HG03135 (cell line): ENCODE measurements around the gene PURB.
"Not testable (repeated sequence)": the region's sequence is repeated elsewhere in the genome, so short reads cannot be mapped to it uniquely, and the experiment has no call there.

Experiments
- ATAC-seq: cut with Tn5 transposase; IDR thresholded peaks from one replicate; pipeline ENCODE4 v1.9.1; 2021; ENCODE audit warnings: mild to moderate bottlenecking, moderate library complexity; ENCODE audit not compliant: unreplicated experiment

The PURB gene

DNA sequence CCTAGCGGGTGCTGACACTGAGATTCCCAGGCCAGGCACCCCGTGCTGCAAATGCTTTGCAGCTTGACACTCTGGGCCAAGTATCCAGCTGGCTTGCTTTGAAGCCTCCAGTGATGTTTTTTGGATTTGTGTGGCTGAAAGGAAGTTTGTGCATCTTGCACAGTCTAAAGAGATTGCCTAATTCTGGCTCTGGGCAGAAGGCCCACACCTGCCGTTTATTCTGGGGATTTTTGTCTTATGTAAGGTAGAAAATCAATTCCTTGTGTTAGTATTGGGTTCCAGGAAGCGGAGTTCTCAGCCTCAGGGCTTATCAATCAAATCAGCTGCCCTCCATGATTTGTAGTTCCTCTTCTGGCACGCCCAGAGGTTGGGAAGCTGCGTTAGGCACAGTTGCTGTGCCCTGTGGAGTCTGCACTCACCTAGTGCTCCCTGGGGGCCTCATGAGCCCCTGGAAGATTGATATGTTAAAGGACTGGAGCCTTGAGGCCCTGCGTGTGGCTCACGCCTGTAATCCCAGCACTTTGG is 8.4 kb upstream of the PURB start:
- no peak for ATAC-seq

GRCh38 chr7:44891791-44892190 is 6.5 kb upstream of the PURB start:
- ATAC-seq: no peak

DNA sequence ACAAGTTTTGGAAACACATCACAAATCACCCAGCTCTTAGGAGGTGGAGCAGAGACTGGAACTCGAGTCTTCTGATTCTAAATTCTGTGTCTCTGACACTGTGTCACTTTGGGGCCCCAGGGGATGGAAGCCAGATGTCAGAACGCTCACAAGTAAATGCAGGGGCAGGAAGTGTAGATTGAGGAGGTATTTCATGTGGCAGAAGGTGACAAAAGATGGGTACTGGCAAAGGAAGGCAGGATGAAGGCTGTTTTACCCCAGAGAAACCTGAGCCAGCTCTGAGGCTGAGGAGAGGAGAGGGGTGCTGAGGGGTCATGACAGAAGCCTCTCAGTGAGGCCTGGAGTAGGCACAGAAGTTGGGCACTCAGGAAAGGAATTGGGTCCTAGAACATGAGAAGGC is 6.0 kb upstream of the PURB start:
- ATAC-seq: no peak

GRCh38 chr7:44889086-44889781 is 3.9 kb upstream of the PURB start:
- ATAC-seq: no peak

DNA sequence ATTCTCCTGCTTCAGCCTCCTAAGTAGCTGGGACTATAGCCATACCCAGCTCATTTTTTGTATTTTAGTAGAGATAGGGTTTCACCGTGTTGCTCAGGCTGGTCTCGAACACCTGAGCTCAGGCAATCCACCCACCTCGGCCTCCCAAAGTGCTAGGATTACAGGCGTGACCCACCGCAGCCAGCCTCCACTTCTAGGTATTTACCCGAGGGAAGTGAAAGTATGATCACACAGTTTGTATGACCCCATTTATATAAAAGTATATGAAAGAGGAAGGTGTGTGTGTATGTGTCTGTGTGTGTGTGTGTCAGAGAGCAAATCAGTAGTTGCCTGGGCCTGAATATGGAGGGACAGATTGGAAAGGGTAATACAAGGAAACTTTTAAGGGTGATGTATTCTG is 2.0 kb upstream of the PURB start:
- no peak for ATAC-seq

DNA sequence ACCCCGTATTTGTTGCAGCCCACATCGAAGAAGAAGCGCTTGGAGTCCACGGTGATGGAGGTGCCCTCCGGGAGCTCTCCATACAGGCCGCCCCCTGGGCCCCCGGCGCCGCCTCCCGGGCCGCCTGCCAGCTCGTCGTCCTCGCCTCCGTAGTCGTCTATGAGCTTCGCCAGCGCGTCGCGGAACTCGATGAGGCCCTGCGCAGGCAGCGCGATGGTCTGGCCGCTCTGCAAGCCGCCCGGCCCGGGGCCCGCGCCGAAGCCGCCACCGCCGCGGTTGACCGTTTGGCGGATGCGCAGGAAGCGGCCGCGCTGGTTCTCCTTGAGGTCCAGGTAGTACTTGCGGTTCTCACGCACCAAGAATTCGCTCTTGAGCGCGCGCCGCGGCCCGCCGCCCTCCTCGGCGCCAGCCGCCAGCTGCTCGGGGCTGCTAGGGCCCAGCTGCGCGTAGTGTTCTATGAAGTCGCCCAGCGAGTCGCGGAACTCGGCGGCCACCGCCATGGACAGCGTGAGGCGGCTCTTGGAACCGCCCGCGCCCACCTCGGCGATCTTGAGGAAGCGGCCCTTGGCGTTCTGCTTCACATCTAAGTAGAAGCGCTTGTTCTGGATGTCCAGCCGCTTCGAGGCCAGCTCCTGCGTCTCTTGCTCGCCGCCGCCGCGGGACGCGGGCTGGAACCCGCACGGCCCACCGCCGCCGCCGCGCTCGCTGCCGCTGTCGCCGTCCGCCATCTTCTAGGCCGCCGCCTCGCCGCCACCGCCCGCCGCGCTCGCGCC is 523 bp downstream of the PURB start:
- peak; percentile 26 for ATAC-seq

- ATAC-seq: no peak
Measured at GRCh38 chr7:44883961-44884620, 1.2 kb downstream of the PURB start.

- ATAC-seq: no peak
Measured at GRCh38 chr7:44882899-44883298, 2.4 kb downstream of the PURB start.

DNA sequence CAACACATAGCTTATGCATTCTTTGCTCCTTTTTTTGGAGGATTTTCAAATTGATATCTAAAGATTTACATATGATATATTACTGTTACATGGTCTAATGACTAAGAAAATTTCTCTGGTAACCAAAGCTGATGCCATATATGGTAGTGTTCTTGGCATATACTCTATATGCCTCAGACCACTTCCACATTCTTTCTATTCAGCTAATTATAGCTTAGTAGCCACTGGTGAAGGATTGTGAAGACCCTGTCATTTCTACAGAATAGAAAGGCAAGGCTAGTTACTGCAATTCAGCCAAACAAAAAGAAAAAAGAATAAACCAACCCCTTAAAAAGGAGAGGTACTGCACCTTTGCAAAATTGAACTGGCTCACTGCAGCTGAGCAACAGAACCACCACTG is 3.7 kb downstream of the PURB start:
- ATAC-seq: no peak

DNA sequence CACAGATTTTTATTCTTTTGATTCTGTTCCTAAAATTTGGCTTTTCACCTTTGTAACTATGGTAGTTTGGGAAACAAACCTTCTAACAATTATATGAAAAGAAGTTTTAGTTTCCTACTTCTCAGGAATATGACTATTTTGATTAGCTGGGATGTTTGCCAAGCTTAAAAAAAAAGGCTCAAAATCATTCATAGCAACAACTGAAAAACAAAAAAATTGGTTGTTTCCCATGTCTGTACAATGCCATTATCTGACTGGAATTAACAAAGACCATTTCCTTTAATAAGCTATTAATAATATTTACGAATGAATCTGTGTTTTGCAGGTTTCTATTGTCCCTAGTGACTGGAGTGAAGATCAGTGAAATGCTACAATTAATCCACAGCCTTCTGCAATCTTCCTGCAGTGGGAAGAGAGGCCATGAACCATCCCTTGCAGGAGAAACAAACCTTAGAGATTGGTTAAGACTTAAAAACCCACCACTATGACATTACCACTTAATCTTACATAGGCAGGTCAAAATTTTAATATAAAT is 4.2 kb downstream of the PURB start:
- ATAC-seq: no peak

- ATAC-seq: no peak
Measured at GRCh38 chr7:44880317-44881018, 4.9 kb downstream of the PURB start.

GRCh38 chr7:44876393-44876792 is 8.9 kb downstream of the PURB start:
- ATAC-seq: no peak

GRCh38 chr7:44875241-44875640 is 10.1 kb downstream of the PURB start:
- ATAC-seq: no peak

DNA sequence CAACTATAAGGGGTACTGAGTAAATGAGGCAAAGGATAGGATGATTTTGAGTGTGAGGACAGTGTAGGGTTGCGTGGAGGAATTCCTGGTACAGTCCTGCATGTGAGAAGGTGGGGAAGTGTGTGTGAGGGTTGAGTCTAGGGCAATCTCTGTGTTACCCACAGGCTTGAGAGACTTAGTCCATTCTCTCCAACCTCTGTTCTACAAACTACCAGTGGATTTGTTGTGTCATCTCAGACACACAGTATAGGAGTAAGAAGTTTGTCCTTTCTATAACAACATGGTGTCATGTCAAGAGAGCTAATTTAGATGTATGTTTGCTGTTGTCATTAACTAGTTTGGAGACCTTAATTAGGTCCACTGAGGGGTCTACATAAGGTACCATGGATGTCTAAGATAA is 12.5 kb downstream of the PURB start:
- ATAC-seq: no peak

DNA sequence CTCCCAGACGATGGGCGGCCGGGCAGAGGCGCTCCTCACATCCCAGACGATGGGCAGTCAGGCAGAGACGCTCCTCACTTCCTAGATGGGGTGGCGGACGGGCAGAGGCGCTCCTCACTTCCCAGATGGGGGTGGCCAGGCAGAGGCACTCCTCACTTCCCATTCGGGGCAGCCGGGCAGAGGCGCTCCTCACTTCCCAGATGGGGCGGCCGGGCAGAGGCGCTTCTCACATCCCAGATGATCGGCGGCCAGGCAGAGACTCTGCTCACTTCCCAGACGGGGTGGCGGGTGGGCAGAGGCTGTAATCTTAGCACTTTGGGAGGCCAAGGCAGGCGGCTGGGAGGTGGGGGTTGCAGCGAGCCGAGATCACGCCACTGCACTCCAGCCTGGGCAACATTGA is 13.4 kb downstream of the PURB start:
- not testable (repeated sequence) for ATAC-seq

- ATAC-seq: not testable (repeated sequence)
Measured at GRCh38 chr7:44870780-44871179, 14.6 kb downstream of the PURB start.

- ATAC-seq: not testable (repeated sequence)
Measured at GRCh38 chr7:44870336-44870735, 15.0 kb downstream of the PURB start.

DNA sequence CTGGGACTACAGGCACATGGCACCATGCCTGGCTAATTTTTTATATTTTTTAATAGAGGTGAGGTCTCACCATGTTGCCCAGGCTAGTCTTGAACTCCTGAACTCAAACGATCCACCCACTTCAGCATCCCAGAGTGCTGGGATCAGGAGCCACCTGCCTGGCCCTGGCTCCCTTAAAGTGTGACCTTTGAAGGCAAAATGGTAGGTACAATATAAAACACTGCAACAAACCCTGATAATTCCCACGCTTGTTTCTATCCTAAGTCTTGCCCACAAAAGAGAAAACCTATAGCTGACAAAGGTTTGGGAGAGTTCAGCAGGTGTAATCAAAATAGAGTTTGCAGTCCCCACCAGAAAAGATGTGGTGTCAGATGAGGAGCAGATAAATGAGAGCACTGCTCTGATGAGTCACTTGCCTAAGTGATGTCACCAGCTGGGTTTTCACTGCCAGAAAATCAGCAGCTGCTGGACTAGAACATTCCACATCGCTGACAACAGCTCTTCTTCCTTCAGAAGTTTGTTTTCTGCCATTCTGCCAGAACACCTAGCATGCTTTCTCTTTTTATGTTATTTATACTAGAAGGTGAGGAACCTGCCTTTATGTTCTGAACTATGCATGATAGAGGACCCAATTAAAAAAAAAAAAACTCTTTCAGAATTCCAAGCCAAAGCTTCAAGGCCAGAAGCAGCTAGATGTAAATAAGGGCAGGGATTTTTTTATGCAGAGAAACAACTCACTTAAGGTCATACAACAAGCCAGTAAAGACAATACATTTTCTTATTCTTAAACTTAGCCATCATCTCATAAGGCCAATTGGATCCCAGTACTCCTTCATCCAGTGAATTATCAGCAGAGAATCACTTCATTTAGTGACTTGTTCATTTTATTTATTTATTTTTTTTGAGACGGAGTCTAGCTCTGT is 18.0 kb downstream of the PURB start:
- no peak for ATAC-seq

GRCh38 chr7:44861949-44862348 is 23.4 kb downstream of the PURB start:
- ATAC-seq: not testable (repeated sequence)

DNA sequence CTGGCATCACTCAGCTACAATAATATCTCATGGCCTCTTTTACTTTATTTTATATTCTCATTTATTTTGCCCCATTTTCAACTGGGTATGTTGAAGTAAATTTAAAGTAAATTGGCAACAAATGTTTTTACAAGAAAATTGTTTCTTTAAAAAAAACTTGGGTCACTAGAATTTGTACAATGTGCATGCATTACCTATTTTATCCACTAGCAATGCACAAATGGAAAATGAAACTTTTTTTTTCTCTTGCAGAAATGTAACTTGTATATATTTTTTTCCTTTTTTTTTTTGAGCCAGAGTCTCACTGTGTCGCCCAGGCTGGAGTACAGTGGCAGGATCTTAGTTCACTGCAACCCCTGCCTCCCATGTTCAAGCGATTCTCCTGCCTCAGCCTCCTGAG is 27.2 kb downstream of the PURB start:
- ATAC-seq: no peak
